ENCODE data around the gene ZNF543. TPM values are rescaled to one million over a fixed set of nuclear protein-coding genes. Genes with fewer than 3 reads are reported as not detected.

The ZNF543 gene
- total RNA-seq, 5 donors from 2014 or later (not counting 1 experiment from before 2014, with no cell fraction given), result 3.9 to 11.1 (median 7.9) TPM

Other genes starting within 250 kb of the ZNF543 start
- not detected for gene USP29, start 200.5 kb upstream of the ZNF543 start, total RNA-seq
- gene ZIM3, start 175.3 kb upstream of the ZNF543 start, total RNA-seq, result not detected
- gene DUXA, start 153.0 kb upstream of the ZNF543 start, total RNA-seq, result not detected
- gene ZNF264, start 129.0 kb upstream of the ZNF543 start, total RNA-seq, result 10 to 100 TPM; 39.2 to 72.9 (median 70.2) TPM
- 1 to 10 TPM in 3 of 5 donors, under 1 TPM in 2; 0.39 to 1.2 (median 1.1) TPM for gene AURKC, start 89.4 kb upstream of the ZNF543 start, total RNA-seq
- 10 to 100 TPM; 18.6 to 30.6 (median 19.3) TPM for gene ZNF805, start 79.8 kb upstream of the ZNF543 start, total RNA-seq
- 10 to 100 TPM; 65.2 to 77.3 (median 66.0) TPM for gene ZNF460, start 40.0 kb upstream of the ZNF543 start, total RNA-seq
- gene ZNF304, start 30.8 kb downstream of the ZNF543 start, total RNA-seq, result 10 to 100 TPM in 3 of 5 donors, 1 to 10 TPM in 2; 7.1 to 14.3 (median 11.8) TPM
- 10 to 100 TPM in 2 of 5 donors, 1 to 10 TPM in 3; 7.1 to 11.4 (median 9.6) TPM for gene TRAPPC2B, start 43.1 kb downstream of the ZNF543 start, total RNA-seq
- 1 to 10 TPM in 3 of 5 donors, under 1 TPM in 2; 0.77 to 4.8 (median 3.5) TPM for gene ZNF547, start 43.1 kb downstream of the ZNF543 start, total RNA-seq
- 100 to 1,000 TPM in 2 of 5 donors, 10 to 100 TPM in 3; 57.3 to 110 (median 82.8) TPM for gene ZNF548, start 69.4 kb downstream of the ZNF543 start, total RNA-seq
- 10 to 100 TPM; 10.0 to 27.8 (median 21.2) TPM for gene ZNF17, start 90.7 kb downstream of the ZNF543 start, total RNA-seq
- gene ZNF749, start 114.9 kb downstream of the ZNF543 start, total RNA-seq, result 10 to 100 TPM in 3 of 5 donors, 1 to 10 TPM in 2; 6.8 to 21.3 (median 18.2) TPM
- gene VN1R1, start 136.7 kb downstream of the ZNF543 start, total RNA-seq, result under 1 TPM in 3 of 5 donors, not detected in 2; 0.41 to 0.61 (median 0.53) TPM
- gene ZNF772, start 157.1 kb downstream of the ZNF543 start, total RNA-seq, result 10 to 100 TPM in 1 of 5 donors, 1 to 10 TPM in 4; 2.3 to 12.1 (median 9.4) TPM
- gene ZNF419, start 167.3 kb downstream of the ZNF543 start, total RNA-seq, result 10 to 100 TPM in 4 of 5 donors, 1 to 10 TPM in 1; 6.3 to 24.5 (median 21.5) TPM
- 10 to 100 TPM; 10.3 to 25.6 (median 18.7) TPM for gene ZNF773, start 179.5 kb downstream of the ZNF543 start, total RNA-seq
- 10 to 100 TPM in 4 of 5 donors, 1 to 10 TPM in 1; 9.0 to 17.4 (median 16.0) TPM for gene ZNF549, start 206.9 kb downstream of the ZNF543 start, total RNA-seq
- gene ZNF550, start 239.4 kb downstream of the ZNF543 start, total RNA-seq, result 10 to 100 TPM; 16.9 to 47.4 (median 45.1) TPM